Duodenal mucosa (tissue), 2 donors: Measurements from ENCODE around the gene WASF1.

ENCODE experiments used
- H3K27ac ChIP-seq: one replicate; pipeline ENCODE4 v1.7.0; 2013; ENCODE audit warnings: low read depth, low read length
- H3K27me3 ChIP-seq, 2 donors: one replicate each; pipeline ENCODE4 v1.7.0; 2013; ENCODE audit warnings: low read length in 2 of 2, control low read depth in 1 of 2; ENCODE audit not compliant: insufficient read depth in 2 of 2, control insufficient read depth in 1 of 2
- H3K36me3 ChIP-seq, 2 donors: one replicate each; pipeline ENCODE4 v1.7.0; 2013; ENCODE audit warnings: low read length in 2 of 2, control low read depth in 1 of 2; ENCODE audit not compliant: insufficient read depth in 2 of 2, control insufficient read depth in 1 of 2
- H3K4me1 ChIP-seq, 2 donors: one replicate each; pipeline ENCODE4 v1.7.0; 2013; ENCODE audit warnings: low read length in 2 of 2, control low read depth in 1 of 2; ENCODE audit not compliant: insufficient read depth in 2 of 2, control insufficient read depth in 1 of 2
- H3K4me3 ChIP-seq, 2 donors: one replicate each; pipeline ENCODE4 v1.7.0; 2013; ENCODE audit warnings: low read length in 2 of 2, low read depth in 1 of 2
- H3K9ac ChIP-seq, 2 donors: one replicate each; pipeline ENCODE4 v1.7.0; 2013; ENCODE audit warnings: low read length in 2 of 2, low read depth in 1 of 2
- H3K9me3 ChIP-seq, 2 donors: one replicate each; pipeline ENCODE4 v1.7.0; 2013; ENCODE audit warnings: low read length in 2 of 2, control low read depth in 1 of 2; ENCODE audit not compliant: control insufficient read depth in 1 of 2

The WASF1 gene

DNA sequence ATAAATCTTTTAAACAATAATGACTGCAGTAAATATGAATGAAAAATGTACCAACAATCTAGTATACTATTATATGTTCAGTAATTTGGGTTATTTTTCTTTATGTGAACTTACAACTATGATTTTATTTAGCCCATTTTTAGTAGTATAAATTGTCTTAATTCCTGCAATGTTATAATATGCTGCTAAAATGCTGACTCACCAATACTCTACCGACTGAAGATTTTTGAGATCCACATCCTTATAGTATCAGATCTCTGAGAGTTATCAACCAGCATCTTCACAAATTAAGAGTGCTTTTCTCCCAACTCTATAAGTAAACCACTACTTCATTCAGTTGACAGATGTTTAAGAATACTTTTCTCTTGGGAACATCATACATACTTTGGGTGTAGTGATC is 17.4 kb upstream of the WASF1 start:
- Histone ChIP-seq H3K4me1 (no peaks in the 10 kb centered on the region), H3K27ac (no peak overlapping the region), H3K36me3 (peaks cover 0 to 11% of the 10 kb centered on the region in 2 donors), H3K9me3 (no peaks in the 10 kb centered on the region), H3K27me3 (no peaks in the 10 kb centered on the region), H3K4me3 (no peak overlapping the region), H3K9ac (no peak overlapping the region)

DNA sequence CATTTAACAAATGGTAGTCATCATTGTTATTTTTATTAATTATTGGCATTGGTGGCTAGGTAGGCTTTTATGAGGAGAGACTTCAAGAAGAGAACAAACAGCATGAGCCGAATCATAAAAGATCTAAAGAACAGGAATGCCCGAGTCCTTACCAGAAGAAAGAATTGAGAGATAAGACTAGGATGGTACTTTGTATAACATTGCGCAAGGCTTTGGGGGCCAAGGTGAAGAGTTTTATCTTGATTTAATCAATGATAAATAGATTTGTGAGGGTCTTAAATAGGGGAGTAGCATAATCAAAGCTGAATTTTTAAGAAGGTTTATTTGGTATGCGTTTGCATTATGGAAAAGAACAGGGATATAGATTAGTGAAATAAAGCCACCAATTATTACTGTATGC is 16.2 kb upstream of the WASF1 start:
- H3K36me3 ChIP-seq: peaks cover 0 to 11% of the 10 kb centered on the region in 2 donors
- H3K9me3 ChIP-seq: no peaks in the 10 kb centered on the region
- H3K4me1 ChIP-seq: no peaks in the 10 kb centered on the region
- H3K27ac ChIP-seq: no peak overlapping the region
- no peak overlapping the region for H3K4me3 ChIP-seq
- H3K9ac ChIP-seq: no peak overlapping the region
- H3K27me3 ChIP-seq: no peaks in the 10 kb centered on the region

- Histone ChIP-seq H3K9ac (no peak overlapping the region), H3K4me3 (no peak overlapping the region), H3K27me3 (no peaks in the 10 kb centered on the region), H3K4me1 (no peaks in the 10 kb centered on the region), H3K36me3 (peaks cover 0 to 11% of the 10 kb centered on the region in 2 donors), H3K27ac (no peak overlapping the region), H3K9me3 (no peaks in the 10 kb centered on the region)
These were observed 12.0 kb upstream of the WASF1 start for GRCh38 chr6:110191477-110191876.

GRCh38 chr6:110190726-110191125 is 11.3 kb upstream of the WASF1 start:
- Histone ChIP-seq H3K9ac (no peak overlapping the region), H3K4me3 (no peak overlapping the region), H3K27me3 (no peaks in the 10 kb centered on the region), H3K27ac (no peak overlapping the region), H3K9me3 (no peaks in the 10 kb centered on the region), H3K36me3 (peaks cover 0 to 11% of the 10 kb centered on the region in 2 donors), H3K4me1 (peaks cover 0 to 5% of the 10 kb centered on the region in 2 donors)

DNA sequence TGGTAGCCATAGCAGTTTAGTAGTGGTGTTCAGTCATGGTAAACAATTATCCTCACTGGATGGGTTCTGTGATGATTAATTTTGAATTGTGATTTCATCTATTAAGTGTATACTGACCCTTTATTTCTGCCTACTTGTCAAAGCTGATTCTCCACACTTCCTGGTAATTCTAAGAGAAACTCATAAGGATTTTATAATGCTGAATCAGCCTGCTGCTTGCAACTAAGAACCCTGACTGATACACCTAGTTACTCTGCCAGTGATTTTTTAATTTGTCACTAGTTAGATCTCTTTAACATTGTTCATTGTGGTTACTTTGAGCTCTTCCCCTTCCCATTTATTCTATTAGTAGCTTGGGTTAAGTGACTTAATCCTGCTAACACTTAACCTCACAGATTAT is 9.3 kb upstream of the WASF1 start:
- H3K27ac ChIP-seq: no peak overlapping the region
- peaks cover 0 to 7% of the 10 kb centered on the region in 2 donors for H3K4me1 ChIP-seq

DNA sequence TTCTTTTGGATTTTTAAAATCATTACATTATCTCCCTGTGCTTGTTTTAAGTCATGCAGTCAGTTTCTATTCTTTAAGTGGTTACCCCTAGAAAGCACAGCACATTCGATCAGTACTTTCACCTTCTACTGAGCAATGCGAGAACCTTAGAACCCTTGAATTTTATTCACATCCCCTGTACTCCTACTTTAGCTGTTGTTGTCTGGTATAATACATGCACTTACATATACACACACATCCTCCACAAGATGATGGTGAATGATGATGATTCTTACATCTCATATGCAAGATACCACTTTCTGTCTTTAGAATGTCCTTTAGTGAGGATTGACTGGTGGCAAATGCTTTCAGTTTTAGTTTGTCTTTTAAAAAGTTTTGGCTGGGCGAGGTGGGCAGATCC is 6.4 kb upstream of the WASF1 start:
- H3K9ac ChIP-seq: no peak overlapping the region
- H3K4me3 ChIP-seq: no peak overlapping the region
- no peaks in the 10 kb centered on the region for H3K27me3 ChIP-seq
- peaks cover 22 to 31% of the 10 kb centered on the region in 2 donors for H3K4me1 ChIP-seq
- no peaks in the 10 kb centered on the region for H3K36me3 ChIP-seq
- H3K9me3 ChIP-seq: no peaks in the 10 kb centered on the region
- H3K27ac ChIP-seq: no peak overlapping the region

More for the DNA sequence above, 9.3 kb upstream of the WASF1 start:
- Histone ChIP-seq H3K9me3 (no peaks in the 10 kb centered on the region), H3K9ac (no peak overlapping the region), H3K4me3 (no peak overlapping the region), H3K36me3 (peaks cover 0 to 4% of the 10 kb centered on the region in 2 donors), H3K27me3 (no peaks in the 10 kb centered on the region)

DNA sequence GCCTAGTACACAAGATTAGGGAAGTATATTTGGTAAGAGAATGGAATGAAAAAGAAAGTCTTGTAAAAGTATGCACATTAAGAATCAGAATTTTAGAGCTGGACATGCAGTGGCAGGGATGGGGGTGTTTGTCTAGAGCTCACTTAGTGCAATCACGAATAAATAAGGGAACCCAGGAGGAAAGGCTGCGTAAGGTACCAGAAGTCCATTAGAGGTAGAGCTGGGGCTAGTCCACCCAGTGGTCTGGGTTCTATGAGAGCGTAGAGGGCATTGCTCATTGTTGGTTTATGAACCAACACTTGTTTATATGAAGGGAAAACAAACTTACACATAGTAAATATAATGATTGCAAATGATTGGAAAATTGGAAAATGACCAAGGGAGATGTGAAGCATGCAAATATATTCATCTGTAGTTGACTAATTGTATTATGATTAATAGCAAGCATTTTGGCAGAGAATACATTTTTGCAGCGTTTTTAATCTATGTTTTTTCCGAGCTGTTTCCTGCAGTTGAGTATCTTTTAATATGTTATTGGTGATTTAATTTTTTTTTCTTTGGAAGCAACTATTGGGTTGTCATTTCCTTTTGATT is 3.9 kb upstream of the WASF1 start:
- H3K27ac ChIP-seq: no peak overlapping the region
- H3K4me1 ChIP-seq: peaks cover 26 to 38% of the 10 kb centered on the region in 2 donors
- no peaks in the 10 kb centered on the region for H3K36me3 ChIP-seq
- H3K9me3 ChIP-seq: no peaks in the 10 kb centered on the region
- no peaks in the 10 kb centered on the region for H3K27me3 ChIP-seq
- no peak overlapping the region for H3K4me3 ChIP-seq
- no peak overlapping the region for H3K9ac ChIP-seq

DNA sequence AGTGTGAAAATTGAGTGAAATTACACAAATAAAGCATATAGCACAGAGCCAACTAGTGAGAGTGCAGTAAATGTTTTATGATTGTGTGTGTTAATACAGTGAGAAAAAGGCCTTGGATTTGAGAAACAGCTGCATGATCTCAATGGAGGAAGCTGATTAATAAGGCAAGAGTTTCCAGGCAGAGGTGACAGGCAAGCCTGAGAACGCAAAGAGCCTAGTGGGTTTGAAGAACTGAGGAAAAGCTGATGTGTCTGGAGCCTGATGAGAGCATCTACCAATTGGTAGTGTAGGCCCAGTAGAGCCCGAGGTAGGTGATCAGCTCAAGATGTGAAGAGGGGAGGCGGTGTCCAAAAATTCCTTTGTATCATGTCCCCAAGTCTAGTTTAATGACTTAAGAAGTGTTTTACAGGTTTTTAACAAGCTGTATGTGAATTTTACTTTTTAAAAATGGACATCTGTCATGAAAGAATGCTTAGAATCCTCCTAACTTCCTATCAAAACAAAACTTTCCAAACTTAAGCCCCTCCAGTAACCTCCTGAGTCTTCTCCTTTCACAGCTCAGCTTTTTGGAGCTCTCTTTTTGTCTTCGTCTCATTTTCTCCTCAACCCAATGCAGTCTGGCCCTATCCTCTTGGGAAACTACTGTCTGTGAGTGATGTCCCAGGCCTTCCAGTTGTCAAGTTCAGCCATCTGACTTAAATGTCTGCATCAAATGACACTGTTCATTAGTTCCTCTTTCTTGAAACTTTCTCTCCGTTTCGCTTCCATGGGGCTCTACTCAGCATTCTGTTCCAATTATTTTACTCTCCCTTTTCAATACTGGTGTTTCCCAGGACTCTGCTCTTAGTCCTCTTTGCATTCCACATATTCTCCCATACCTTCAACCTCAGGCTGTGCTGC is 1.9 kb upstream of the WASF1 start:
- Histone ChIP-seq H3K27ac (no peak overlapping the region), H3K27me3 (no peaks in the 10 kb centered on the region), H3K36me3 (no peaks in the 10 kb centered on the region), H3K9me3 (no peaks in the 10 kb centered on the region), H3K4me1 (peaks cover 28 to 40% of the 10 kb centered on the region in 2 donors), H3K4me3 (peak overlapping the region; percentile 98 to 100), H3K9ac (peak overlapping the region; percentile 86 to 94)

- no peaks in the 10 kb centered on the region for H3K27me3 ChIP-seq
- H3K9me3 ChIP-seq: no peaks in the 10 kb centered on the region
- H3K27ac ChIP-seq: no peak within 1 kb of the TSS
- peak within 1 kb of the TSS; percentile 86 to 94 for H3K9ac ChIP-seq
- peaks cover 28 to 33% of the 10 kb centered on the region in 2 donors for H3K4me1 ChIP-seq
- no peaks in the 10 kb centered on the region for H3K36me3 ChIP-seq
- H3K4me3 ChIP-seq: peak within 1 kb of the TSS; percentile 98 to 100
These were observed 948 bp upstream of the WASF1 start, which contains the start of gene CDC40 for GRCh38 chr6:110180228-110181008. Gene CDC40, plus strand, starts transcription at chr6:110180427. Its CDS starts 18 bp downstream, at chr6:110180445.
